ENCODE data around the gene PRAC1. TPM values are rescaled to one million over a fixed set of nuclear protein-coding genes. Genes with fewer than 3 reads are reported as not detected.
"Not testable (repeated sequence)": the region's sequence is repeated elsewhere in the genome, so short reads cannot be mapped to it uniquely, and the experiment has no call there.

The PRAC1 gene
- total RNA-seq, 1 donor from 2014 or later = not detected

- Histone ChIP-seq H3K4me3 (ENCODE audit: low read depth, low read length) (no peak overlapping the region), H3K27me3 (ENCODE audit: control insufficient read depth, insufficient read depth, low read length) (peaks cover 76% of the 10 kb centered on the region), H3K36me3 (ENCODE audit: control insufficient read depth, insufficient read depth, low read length) (no peaks in the 10 kb centered on the region)
- FAIRE-seq (no peak), DNase-seq (ENCODE audit: low read depth) (no peak)
- no peak for TF ChIP-seq CTCF (IDR thresholded peaks at IDR 0.05; ENCODE audit: insufficient read depth, low read length, severe bottlenecking)
Measured at GRCh38 chr17:48720266-48721008, 1.9 kb downstream of the PRAC1 start.

GRCh38 chr17:48719642-48720265 is 2.6 kb downstream of the PRAC1 start:
- no peaks in the 10 kb centered on the region for H3K36me3 ChIP-seq (ENCODE audit: control insufficient read depth, insufficient read depth, low read length)
- TF ChIP-seq CTCF (IDR thresholded peaks at IDR 0.05; ENCODE audit: insufficient read depth, low read length, severe bottlenecking) = no peak
- FAIRE-seq (no peak), DNase-seq (ENCODE audit: low read depth) (no peak)
- H3K27me3 ChIP-seq (ENCODE audit: control insufficient read depth, insufficient read depth, low read length) = peaks cover 70% of the 10 kb centered on the region
- no peak overlapping the region for H3K4me3 ChIP-seq (ENCODE audit: low read depth, low read length)

DNA sequence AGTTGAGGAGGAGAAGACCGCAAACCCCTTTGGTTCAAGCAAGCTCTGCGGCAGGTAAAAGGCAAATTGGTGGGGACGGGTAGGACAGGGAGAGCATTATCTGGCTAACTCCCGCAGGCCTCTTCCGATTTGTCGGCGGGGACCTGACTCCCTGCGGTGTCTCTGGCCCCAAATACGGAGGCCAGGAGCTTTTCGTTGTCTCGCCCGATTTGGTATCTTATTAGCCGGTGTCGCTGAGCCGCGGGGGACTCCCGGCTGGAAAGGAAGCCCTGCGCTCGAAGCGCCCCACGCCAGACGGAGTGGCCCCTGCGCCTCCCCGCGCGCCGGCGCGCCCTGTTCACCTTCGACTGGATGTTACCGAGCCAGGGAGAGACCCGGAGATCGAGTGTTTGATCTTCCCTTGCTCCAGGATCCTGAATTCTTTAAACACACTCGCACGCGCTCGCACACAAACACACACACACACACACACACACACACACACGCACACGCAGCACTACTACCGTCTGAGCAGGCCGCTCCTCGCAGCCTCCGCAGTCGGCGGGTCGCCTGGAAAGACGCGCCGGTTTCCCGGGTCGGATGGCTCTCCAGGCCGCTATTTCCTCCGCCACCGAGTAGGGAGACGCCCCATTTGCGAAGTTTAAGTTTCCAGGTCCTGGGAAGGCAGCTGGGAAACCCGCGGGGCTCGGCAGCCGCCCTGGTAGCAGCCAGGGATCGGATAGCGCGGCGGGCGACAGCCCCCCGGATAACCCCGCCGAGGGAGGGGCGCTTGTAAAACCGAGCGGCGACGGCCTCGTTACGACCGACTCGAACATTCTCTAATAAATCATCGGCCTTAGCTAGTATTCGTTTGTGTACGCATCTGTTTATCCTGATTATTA is 3.3 kb downstream of the PRAC1 start:
- Histone ChIP-seq H3K27me3 (ENCODE audit: control insufficient read depth, insufficient read depth, low read length) (peaks cover 64% of the 10 kb centered on the region), H3K4me3 (ENCODE audit: low read depth, low read length) (no peak overlapping the region), H3K36me3 (ENCODE audit: control insufficient read depth, insufficient read depth, low read length) (no peaks in the 10 kb centered on the region)
- no peak for FAIRE-seq
- no peak for DNase-seq (ENCODE audit: low read depth)
- no peak for TF ChIP-seq CTCF (IDR thresholded peaks at IDR 0.05; ENCODE audit: insufficient read depth, low read length, severe bottlenecking)

DNA sequence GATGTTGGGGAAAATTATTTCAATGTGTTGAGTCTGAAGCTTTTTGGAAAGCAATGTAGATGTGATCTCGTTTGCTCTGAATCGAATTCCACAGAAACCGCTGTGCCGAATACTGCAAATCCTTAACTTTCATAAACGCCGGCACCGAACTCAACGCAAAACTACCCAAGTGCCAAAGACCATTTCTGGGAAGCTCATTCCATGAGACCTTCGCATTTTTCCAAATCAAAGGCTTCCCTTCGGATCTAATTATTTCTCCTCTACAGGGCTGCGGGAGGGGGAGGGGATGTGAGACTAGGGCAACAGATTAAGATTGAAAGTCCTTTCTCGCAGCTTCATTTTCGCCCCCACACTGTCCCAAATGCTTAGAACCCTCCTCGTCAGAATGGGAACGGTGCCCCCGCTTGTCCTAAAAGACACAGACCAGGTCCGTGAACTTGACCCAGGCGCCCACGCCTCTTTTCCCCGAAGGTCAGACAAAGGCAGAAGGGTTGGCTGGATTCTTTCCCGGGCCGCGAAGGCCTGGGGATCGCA is 4.0 kb downstream of the PRAC1 start:
- no peak for TF ChIP-seq CTCF (IDR thresholded peaks at IDR 0.05; ENCODE audit: insufficient read depth, low read length, severe bottlenecking)
- FAIRE-seq (no peak), DNase-seq (ENCODE audit: low read depth) (no peak)
- Histone ChIP-seq H3K27me3 (ENCODE audit: control insufficient read depth, insufficient read depth, low read length) (peaks cover 57% of the 10 kb centered on the region), H3K4me3 (ENCODE audit: low read depth, low read length) (no peak overlapping the region), H3K36me3 (ENCODE audit: control insufficient read depth, insufficient read depth, low read length) (no peaks in the 10 kb centered on the region)

GRCh38 chr17:48717367-48718226 is 4.7 kb downstream of the PRAC1 start:
- no peak overlapping the region for H3K4me3 ChIP-seq (ENCODE audit: low read depth, low read length)
- FAIRE-seq = no peak
- peaks cover 50% of the 10 kb centered on the region for H3K27me3 ChIP-seq (ENCODE audit: control insufficient read depth, insufficient read depth, low read length)
- no peaks in the 10 kb centered on the region for H3K36me3 ChIP-seq (ENCODE audit: control insufficient read depth, insufficient read depth, low read length)
- no peak for TF ChIP-seq CTCF (IDR thresholded peaks at IDR 0.05; ENCODE audit: insufficient read depth, low read length, severe bottlenecking)
- no peak for DNase-seq (ENCODE audit: low read depth)

GRCh38 chr17:48716549-48716948 is 5.8 kb downstream of the PRAC1 start:
- H3K27me3 ChIP-seq (ENCODE audit: control insufficient read depth, insufficient read depth, low read length) = peaks cover 45% of the 10 kb centered on the region
- FAIRE-seq = not testable (repeated sequence)

More at GRCh38 chr17:48716549-48716948, 5.8 kb downstream of the PRAC1 start:
- not testable (repeated sequence) for H3K4me3 ChIP-seq (ENCODE audit: low read depth, low read length); H3K36me3 ChIP-seq (ENCODE audit: control insufficient read depth, insufficient read depth, low read length); DNase-seq (ENCODE audit: low read depth)

Data from bronchial epithelial cell (primary cell).